Embryonic facial prominence (tissue), 1 donor: ENCODE results near the gene G6PC3.
"Not testable (repeated sequence)": the region's sequence is repeated elsewhere in the genome, so short reads cannot be mapped to it uniquely, and the experiment has no call there.

Experiments
- DNase-seq: peaks from one replicate; pipeline ENCODE4 v3.0.0-alpha.2; 2016; ENCODE audit errors: extremely low spot score

The G6PC3 gene

DNA sequence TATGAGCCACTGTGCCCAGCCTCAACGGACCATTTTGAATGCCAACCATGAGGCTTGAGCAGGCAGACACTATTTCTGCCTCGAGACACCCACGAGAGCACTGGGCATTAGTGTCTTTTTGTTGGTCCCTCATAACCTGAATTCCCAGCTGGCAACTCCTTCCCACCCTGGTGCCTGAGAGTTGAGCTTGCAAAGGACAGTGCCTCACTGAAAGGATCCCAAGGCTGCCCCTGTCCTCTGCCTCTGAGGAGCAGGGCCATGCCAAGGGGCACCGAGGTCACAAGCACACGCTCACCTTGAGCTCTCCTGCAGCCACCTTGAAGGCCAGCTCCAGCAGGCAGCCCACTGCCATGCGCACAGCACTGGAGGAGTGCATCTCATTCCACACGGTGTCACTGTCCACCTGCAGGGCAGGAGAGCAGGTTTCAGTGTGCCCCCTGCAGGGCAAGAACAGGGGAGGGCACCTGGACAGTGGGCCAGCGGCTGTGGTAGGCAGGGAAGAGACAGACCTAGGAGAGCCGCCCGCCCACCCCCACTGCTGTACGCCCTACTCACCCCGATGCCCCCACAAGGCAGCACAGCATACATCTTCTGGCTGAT is 12.8 kb downstream of the G6PC3 start:
- DNase-seq = no peak

DNA sequence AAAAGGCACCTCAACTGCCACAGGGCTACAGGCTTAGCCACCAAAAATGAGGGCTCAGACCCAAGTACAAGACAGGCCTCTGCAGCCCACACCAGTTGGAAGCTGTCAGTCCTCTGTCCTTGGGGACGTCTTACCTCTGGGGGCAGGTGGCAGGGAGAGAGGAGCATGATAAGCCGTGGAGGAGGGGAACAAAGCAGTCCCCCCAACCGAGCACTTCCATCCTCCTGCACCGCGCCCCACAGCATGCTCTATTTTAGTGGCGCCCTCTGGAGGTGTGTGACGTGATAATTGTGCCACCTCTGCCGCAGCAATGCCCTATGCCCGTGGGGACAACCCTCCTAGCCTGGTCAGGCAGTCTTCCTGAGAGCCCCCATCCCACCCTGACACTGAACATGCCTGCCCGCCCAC is 13.6 kb downstream of the G6PC3 start:
- no peak for DNase-seq

DNA sequence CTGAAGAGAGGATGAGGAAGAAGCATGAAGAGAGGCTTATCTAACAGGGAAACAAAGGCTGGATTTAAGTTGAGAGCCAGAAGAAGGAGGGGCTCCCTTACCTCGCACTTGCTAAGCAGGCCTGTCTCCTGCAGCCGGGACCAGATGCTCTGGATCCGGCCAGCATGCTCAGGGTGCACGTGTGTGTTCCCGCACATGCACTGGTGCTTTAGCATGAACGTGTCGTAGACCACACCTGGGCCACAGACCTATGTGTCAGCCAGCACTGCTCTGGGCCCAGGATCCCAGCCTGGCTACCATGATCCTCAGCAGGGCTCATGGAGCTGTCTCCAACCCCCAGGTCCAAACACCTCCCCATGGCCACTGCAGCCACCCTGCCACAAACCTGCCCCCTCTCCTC is 14.4 kb downstream of the G6PC3 start:
- no peak for DNase-seq

GRCh38 chr17:44085908-44086307 is 15.4 kb downstream of the G6PC3 start:
- no peak for DNase-seq

GRCh38 chr17:44086364-44087311 is 16.1 kb downstream of the G6PC3 start:
- DNase-seq = no peak

DNA sequence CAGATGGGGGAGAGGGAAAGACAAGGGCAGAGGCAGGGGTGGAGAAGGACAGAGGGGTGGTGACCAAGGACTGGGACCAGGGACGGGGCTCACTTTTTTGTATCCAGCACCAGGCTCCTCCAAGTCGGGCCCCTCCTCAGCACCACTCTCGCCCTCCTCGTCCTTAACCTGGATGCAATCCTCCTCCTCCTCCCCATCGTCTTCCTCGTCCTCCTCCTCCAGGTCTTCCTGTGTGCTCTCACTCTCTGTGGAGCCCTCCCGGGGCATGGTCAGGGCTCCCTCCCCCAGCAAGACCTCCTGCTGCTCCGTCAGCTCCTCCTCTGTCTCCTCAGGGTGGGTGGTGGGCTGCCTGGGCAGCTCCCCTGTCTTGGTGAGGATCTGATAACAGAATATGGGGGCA is 16.8 kb downstream of the G6PC3 start:
- no peak for DNase-seq

DNA sequence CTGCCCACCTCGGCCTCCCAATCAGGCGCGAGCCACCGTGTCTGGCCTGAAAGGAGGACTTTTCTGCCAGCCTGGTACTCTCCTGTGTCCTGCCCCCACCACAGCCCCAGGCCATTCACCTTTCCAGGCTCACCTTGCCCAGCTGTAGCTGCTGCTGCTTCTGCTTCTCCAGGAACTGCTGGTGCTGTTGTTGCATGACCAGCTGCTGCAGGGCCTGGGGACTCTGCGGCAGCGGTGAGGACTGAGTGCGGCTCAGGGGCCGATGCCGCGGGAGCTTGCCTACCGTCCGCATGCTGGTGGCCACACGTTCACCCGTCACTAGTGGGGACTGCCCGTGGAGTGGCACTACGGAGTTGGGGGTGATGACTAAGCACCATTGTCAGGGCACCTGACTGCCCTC is 17.7 kb downstream of the G6PC3 start:
- DNase-seq = no peak

DNA sequence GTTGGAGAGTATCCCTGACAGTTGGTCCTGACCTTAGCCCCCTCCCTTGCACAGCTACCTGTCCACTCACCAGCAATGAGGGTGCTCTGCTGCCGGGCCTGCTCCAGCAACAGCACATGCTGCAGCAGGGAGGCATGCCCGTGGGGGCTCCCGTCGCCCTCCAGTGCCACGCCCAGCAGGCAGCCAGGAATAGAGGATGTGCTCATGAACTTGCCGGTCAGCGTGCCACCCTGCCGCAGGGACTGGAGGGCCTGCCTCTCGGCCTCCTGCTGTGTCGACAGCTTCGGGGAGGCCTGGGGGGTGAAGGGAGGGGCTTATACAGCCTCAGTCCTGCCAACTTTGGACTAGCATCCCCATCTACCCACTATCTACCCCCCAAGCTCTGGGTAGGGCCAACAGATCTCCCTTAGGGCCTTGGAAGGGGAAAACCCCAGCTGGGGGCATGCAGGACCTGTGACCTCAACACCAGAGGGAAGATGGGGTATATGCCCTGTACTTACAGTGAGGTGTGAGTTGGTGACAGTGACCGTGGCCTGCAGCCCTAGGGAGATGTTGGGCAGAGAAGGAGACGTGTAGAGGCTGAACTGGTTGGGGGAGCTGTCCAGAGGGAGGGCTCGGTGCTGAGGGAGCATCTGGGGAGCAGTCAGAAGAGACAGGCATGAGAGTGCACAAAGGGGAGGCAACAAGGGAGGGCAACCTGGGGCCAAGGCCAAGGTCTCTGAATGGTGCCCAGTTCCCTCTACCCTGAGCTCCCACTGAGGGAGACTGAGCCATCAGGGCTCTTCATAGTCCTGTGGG is 20.9 kb downstream of the G6PC3 start:
- DNase-seq = no peak

- no peak for DNase-seq
Measured at GRCh38 chr17:44092051-44092450, 21.5 kb downstream of the G6PC3 start.

GRCh38 chr17:44093231-44093900 is 22.8 kb downstream of the G6PC3 start:
- DNase-seq = no peak

- no peak for DNase-seq
Measured at GRCh38 chr17:44094701-44095387, 24.3 kb downstream of the G6PC3 start.

DNA sequence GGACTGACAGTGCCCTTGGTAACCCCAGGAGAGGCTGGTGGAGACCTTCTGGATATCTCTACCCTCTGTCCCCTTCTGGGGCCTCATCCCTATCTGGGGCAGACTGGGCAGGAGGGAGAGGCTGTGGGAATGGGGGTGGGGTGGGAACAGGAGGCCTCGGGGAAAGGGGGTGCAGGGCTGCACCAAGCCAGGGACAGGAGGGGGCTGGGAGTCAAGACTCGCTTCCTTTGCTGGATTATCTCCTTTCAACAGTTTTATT is 24.8 kb downstream of the G6PC3 start:
- DNase-seq = no peak

DNA sequence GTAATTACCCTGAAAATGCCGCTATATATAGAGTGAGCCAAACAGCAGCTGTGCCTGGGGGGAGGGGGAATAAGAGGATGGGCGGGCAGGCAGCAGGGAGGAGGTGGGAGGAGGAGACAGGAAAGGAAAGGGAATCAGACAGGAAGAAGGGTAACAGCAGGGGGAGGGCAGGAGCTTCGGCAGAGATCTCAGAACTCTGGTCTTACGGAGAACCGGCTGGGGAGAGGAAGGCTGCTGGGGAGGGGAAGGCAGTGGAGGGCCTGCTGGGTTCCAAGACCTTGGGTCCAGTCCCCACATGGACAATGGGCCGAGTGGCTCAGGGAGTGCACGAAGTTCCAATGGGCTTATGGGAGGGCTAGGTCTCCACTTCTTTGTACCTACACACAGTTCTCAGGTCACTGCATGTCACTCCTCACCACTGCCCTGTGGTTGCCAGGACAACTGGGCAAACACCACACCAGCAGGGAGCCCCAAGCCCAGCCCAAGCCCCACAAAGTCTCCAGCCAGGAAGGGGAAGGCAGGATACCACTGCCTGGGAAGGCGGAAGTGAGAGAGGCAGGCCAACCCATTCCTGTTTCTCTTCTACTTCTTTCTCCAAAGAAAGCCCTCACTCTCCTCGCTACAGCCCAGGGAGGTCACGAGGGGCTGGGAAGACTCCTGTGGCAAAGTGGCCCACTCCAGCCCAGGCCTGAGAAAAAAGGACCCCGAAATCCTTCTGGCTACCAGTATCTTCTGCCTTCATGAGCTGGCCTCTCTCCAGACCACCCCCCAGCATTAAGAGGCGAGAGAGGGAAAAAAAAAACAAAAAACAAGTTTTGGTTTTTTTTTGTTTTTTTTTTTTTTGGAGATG is 25.3 kb downstream of the G6PC3 start:
- DNase-seq = peak; percentile 89

DNA sequence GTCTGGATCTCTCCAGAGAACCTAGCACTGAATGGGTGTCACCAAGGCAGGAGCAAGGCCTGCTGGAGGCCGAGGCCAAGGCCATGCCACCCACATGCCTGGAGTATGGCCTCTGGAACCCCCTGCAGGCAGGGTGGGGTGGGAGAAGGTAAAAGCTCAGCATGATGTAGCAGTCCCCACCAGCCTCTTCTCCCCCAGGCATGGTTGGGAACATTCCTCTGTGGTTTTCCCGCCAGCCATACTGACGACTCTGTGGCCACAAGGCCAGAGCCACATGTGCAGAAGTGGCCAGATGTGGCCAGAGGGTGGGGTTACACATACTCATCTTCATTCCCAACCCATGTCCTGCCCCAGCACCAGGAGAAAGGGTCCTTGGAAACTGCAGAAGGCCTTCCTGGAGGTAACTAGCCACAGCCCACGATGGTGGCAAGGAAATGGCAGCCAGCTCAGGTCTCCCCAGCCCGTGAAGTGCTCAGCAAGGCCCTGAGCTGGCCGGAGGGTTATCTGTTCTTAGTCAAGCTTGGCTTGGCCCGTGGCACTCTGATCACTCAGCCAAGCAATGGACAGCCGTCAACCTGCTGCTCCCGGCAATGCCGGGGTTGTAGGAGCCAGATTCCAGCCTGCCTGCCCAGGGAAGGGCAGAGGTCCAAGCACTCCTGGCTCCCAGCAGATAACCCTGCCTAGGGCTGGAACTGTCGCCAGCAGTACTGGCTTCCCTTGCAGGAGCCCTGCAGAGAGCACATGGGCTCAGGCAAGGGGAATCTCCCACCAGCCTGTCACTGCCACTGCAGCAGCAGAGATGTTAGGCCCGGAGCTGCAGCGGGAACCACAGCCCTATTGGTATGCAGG is 26.8 kb downstream of the G6PC3 start:
- DNase-seq = no peak

- not testable (repeated sequence) for DNase-seq
Measured at GRCh38 chr17:44101858-44102257, 31.3 kb downstream of the G6PC3 start.

DNA sequence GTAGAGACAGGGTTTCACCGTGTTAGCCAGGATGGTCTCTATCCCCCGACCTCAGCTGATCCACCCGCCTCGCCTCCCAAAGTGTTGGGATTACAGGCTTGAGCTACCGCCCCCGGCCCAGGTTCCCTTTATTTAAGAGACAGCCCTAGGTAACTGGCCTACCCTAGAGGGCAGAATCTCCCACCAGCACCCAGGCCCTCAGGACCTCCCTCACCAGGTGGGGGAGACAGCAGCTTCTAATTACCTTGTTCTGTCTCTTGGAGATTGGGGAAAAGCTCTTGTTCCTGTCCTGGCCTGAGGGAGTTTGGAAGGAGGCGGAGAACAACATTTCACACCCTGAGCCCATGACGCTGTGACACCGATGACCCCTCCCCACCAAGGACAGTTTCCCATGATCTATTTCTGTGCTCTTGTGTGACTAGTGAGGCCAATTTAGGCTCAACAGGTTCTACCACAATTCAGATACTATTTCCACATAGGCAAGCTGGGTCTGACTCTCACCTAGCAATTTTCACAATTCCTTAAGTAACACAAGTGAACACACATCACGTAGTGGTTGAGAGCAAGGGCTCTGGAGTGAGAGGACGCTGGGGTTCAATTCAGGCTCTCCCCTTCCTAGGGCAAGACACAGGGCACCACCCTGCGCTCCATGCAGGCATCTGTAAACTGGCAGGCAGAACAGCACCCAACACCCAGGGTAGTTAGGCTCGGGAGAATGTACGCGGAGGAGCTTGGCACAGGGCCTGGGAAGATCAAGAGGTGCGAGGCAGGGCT is 32.5 kb downstream of the G6PC3 start:
- DNase-seq = no peak

DNA sequence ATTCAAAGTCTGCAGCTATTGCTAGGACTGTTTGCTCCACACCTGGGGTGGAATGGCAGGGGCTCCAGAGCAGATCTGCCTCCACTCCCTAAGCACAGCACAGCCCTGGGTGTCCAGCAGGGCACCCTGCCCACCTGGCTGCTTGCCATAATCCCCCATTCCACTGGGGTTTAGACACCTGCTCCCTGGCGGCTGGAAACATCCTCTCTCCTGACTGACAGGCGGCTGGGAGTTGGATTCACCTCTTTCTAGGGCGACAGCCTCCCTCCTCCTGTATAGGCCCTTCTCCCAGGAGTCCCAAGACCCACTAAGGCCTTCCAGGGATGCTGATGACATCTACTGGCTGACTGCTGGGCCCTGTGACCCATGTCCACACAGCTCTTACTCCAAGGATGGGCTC is 34.9 kb downstream of the G6PC3 start:
- no peak for DNase-seq

GRCh38 chr17:44105941-44106340 is 35.4 kb downstream of the G6PC3 start:
- no peak for DNase-seq

DNA sequence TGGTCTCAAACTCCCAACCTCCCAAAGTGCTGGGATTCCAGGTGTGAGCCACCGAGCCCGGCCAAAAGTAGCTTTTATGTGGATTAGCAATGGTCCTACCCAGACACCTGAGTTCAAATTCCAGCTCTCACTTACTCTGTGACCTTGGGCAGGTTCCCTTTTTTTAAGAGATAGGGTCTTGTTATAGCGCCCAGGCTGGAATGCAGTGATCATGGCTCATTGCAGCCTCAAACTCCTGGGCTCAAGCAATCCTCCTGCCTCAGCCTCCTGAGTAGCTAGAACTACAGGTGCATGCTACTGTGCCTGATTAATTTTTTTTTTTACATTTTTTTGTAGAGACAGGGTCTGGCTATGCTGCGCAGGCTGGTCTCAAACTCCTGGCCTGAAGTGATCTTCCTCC is 36.3 kb downstream of the G6PC3 start:
- DNase-seq = no peak
